Ishikawa (cell line): ENCODE results near the gene ASXL1.

Experiments
- CEBPB ChIP-seq: IDR thresholded peaks from 2 replicates; pipeline ENCODE4 v1.6.1; 2012
- CREB1 ChIP-seq: IDR thresholded peaks from 2 replicates; pipeline ENCODE4 v1.6.1; 2012; ENCODE audit warnings: low read depth
- EGR1 ChIP-seq: IDR thresholded peaks from 2 replicates; pipeline ENCODE4 v1.6.1; 2012
- EP300 ChIP-seq: IDR thresholded peaks from 2 replicates; pipeline ENCODE4 v1.6.1; 2012; ENCODE audit warnings: borderline replicate concordance
- FOXM1 ChIP-seq: IDR thresholded peaks from 2 replicates; pipeline ENCODE4 v1.6.1; 2012; ENCODE audit warnings: low read depth, borderline replicate concordance
- MAX ChIP-seq: IDR thresholded peaks from 2 replicates; pipeline ENCODE4 v1.6.1; 2012
- NFIC ChIP-seq: IDR thresholded peaks from 2 replicates; pipeline ENCODE4 v1.6.1; 2012
- RAD21 ChIP-seq: IDR thresholded peaks from 2 replicates; pipeline ENCODE4 v1.6.1; 2012; ENCODE audit warnings: low read depth
- TAF1 ChIP-seq: IDR thresholded peaks from 2 replicates; pipeline ENCODE4 v1.6.1; 2012; ENCODE audit warnings: low read depth, mild to moderate bottlenecking
- TCF12 ChIP-seq: IDR thresholded peaks from 2 replicates; pipeline ENCODE4 v1.6.1; 2012; ENCODE audit warnings: low read depth
- TEAD4 ChIP-seq: IDR thresholded peaks from 2 replicates; pipeline ENCODE4 v1.6.1; 2012
- YY1 ChIP-seq: IDR thresholded peaks from 2 replicates; pipeline ENCODE4 v1.6.1; 2012; ENCODE audit warnings: low read depth
- ZBTB7A ChIP-seq: IDR thresholded peaks from 2 replicates; pipeline ENCODE4 v1.6.1; 2012; ENCODE audit warnings: low read depth
- TF ChIP-seq, protein P1 (sequence below): IDR thresholded peaks from 2 replicates; pipeline ENCODE4 v1.6.1; 2012
- TF ChIP-seq, protein P2 (sequence below): IDR thresholded peaks from 2 replicates; pipeline ENCODE4 v1.6.1; 2012; ENCODE audit warnings: low read depth, mild to moderate bottlenecking

ASXL1 gene

GRCh38 chr20:32362901-32363364, 4.8 kb downstream of the ASXL1 start:
- TF ChIP-seq, protein P1, sequence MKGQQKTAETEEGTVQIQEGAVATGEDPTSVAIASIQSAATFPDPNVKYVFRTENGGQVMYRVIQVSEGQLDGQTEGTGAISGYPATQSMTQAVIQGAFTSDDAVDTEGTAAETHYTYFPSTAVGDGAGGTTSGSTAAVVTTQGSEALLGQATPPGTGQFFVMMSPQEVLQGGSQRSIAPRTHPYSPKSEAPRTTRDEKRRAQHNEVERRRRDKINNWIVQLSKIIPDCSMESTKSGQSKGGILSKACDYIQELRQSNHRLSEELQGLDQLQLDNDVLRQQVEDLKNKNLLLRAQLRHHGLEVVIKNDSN = no peak
- TF ChIP-seq NFIC = no peak

GRCh38 chr20:32363492-32363891, 5.4 kb downstream of the ASXL1 start:
- no peak for TF ChIP-seq FOXM1
- TF ChIP-seq RAD21 = no peak
- TF ChIP-seq, protein P2, sequence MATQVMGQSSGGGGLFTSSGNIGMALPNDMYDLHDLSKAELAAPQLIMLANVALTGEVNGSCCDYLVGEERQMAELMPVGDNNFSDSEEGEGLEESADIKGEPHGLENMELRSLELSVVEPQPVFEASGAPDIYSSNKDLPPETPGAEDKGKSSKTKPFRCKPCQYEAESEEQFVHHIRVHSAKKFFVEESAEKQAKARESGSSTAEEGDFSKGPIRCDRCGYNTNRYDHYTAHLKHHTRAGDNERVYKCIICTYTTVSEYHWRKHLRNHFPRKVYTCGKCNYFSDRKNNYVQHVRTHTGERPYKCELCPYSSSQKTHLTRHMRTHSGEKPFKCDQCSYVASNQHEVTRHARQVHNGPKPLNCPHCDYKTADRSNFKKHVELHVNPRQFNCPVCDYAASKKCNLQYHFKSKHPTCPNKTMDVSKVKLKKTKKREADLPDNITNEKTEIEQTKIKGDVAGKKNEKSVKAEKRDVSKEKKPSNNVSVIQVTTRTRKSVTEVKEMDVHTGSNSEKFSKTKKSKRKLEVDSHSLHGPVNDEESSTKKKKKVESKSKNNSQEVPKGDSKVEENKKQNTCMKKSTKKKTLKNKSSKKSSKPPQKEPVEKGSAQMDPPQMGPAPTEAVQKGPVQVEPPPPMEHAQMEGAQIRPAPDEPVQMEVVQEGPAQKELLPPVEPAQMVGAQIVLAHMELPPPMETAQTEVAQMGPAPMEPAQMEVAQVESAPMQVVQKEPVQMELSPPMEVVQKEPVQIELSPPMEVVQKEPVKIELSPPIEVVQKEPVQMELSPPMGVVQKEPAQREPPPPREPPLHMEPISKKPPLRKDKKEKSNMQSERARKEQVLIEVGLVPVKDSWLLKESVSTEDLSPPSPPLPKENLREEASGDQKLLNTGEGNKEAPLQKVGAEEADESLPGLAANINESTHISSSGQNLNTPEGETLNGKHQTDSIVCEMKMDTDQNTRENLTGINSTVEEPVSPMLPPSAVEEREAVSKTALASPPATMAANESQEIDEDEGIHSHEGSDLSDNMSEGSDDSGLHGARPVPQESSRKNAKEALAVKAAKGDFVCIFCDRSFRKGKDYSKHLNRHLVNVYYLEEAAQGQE = no peak
- TF ChIP-seq, protein P1 = no peak
- TF ChIP-seq CEBPB = no peak
- TF ChIP-seq NFIC = no peak
- no peak for TF ChIP-seq TEAD4
- no peak for TF ChIP-seq EGR1
- no peak for TF ChIP-seq TCF12
- TF ChIP-seq ZBTB7A = no peak
- TF ChIP-seq CREB1 = no peak
- TF ChIP-seq EP300 = no peak
- no peak for TF ChIP-seq TAF1
- no peak for TF ChIP-seq MAX
- no peak for TF ChIP-seq YY1

DNA sequence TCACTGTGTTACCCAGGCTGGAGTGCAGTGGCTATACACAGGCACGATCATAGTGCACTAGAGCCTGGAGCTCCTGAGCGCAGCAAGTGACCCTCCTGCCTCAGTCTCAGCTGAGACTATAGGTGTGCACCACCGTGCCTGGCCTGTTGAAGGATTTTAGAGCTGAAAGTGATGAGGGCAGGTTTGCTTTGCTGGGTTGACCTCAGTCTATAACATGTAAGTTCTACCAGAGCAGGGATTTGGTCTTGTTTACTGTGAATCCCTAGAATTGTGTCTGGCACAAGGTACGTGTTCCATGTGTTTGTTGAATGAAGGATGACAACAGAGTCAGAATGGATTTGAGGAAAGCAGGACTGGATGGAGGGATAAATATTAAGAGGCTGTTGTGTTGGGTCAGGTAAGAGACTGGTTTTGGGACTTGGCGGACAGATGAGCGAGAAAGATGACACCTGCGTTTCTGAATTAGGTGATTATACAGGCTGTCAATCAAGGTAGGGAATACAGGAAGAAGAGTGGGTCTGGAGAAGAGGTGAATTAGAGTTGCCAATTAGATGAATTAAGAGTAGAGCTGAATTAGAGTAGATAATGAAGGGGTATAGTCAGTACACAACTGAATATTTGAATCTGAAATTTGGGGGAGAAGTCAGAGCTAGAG, 6.5 kb downstream of the ASXL1 start:
- TF ChIP-seq, protein P2 = no peak
- no peak for TF ChIP-seq RAD21
- no peak for TF ChIP-seq FOXM1
- TF ChIP-seq EGR1 = no peak

GRCh38 chr20:32365564-32365963, 7.4 kb downstream of the ASXL1 start:
- TF ChIP-seq MAX (no peak), EP300 (no peak), CEBPB (no peak), TCF12 (no peak), FOXM1 (no peak), NFIC (no peak), ZBTB7A (no peak), TEAD4 (no peak), TAF1 (no peak), EGR1 (no peak), CREB1 (no peak), YY1 (no peak)
- TF ChIP-seq, protein P1 = no peak
- TF ChIP-seq, protein P2 = no peak
